RWPE2 (cell line): Measurements from ENCODE around the gene CDS2.
A peak's percentile ranks its signal among the peaks of the same experiment; 100 is the strongest.

Experiments
- ATAC-seq: fragments of 200-7000 bp; cut with Tn5 transposase; 3 replicates; pipeline ENCODE4 v1.9.1; 2021; ENCODE audit warnings: low read depth
- DNase-seq: peaks from one replicate; pipeline ENCODE4 v3.0.0-alpha.2; 2020; ENCODE audit warnings: low spot score
- H3K27ac ChIP-seq: fragments of 450-650 bp; 2 replicates; pipeline ENCODE4 v1.5.1; 2017; ENCODE audit warnings: mild to moderate bottlenecking; ENCODE audit not compliant: poor library complexity, severe bottlenecking
- H3K27me3 ChIP-seq: fragments of 250-450 bp; sonication (Bioruptor Pico); 2 replicates; pipeline ENCODE4 v1.5.1; 2021; ENCODE audit warnings: mild to moderate bottlenecking, moderate library complexity; ENCODE audit not compliant: insufficient read depth, poor library complexity, severe bottlenecking
- H3K36me3 ChIP-seq: fragments of 250-450 bp; sonication (Bioruptor Pico); 2 replicates; pipeline ENCODE4 v1.5.1; 2020; ENCODE audit warnings: low read depth, mild to moderate bottlenecking, moderate library complexity
- H3K4me1 ChIP-seq: fragments of 250-450 bp; sonication (Bioruptor Pico); 2 replicates; pipeline ENCODE4 v1.5.1; 2021; ENCODE audit warnings: mild to moderate bottlenecking, moderate library complexity; ENCODE audit not compliant: insufficient read depth, poor library complexity, severe bottlenecking
- H3K4me3 ChIP-seq: fragments of 250-450 bp; sonication (Bioruptor Pico); 2 replicates; pipeline ENCODE4 v1.5.1; 2021; ENCODE audit warnings: mild to moderate bottlenecking, moderate library complexity; ENCODE audit not compliant: severe bottlenecking
- H3K9me3 ChIP-seq: fragments of 250-450 bp; sonication (Bioruptor Pico); 2 replicates; pipeline ENCODE4 v1.5.1; 2021; ENCODE audit warnings: mild to moderate bottlenecking, moderate library complexity; ENCODE audit not compliant: severe bottlenecking
- TF ChIP-seq, protein P1 (sequence below): fragments of 450-650 bp; IDR thresholded peaks from one replicate; pipeline ENCODE4 v1.5.1; 2017; ENCODE audit warnings: mild to moderate bottlenecking, moderate library complexity; ENCODE audit not compliant: poor library complexity, severe bottlenecking

CDS2 gene

DNA sequence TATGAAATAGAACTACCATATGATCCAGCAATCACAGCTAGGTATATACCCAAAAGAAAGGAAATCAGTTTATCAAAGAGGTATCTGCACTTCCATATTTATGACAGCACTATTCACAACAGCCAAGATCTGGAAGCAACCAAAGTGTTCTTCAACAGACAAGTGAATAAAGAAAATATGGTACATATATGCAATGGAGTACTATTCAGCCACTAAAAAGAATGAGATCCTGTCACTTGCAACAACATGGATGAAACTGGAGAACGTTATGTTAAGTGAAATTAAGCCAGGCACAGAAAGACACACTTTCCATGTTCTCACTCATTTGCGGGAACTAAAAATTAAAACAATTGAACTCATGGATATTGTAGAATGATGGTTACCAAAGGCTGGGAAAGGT lies 22.3 kb upstream of the CDS2 start:
- H3K4me1 ChIP-seq, result no peaks in the 10 kb centered on the region
- no peak overlapping the region for H3K27ac ChIP-seq
- no peak for DNase-seq
- peaks cover 89% of the 10 kb centered on the region for H3K36me3 ChIP-seq
- no peaks in the 10 kb centered on the region for H3K27me3 ChIP-seq
- TF ChIP-seq, protein P1, sequence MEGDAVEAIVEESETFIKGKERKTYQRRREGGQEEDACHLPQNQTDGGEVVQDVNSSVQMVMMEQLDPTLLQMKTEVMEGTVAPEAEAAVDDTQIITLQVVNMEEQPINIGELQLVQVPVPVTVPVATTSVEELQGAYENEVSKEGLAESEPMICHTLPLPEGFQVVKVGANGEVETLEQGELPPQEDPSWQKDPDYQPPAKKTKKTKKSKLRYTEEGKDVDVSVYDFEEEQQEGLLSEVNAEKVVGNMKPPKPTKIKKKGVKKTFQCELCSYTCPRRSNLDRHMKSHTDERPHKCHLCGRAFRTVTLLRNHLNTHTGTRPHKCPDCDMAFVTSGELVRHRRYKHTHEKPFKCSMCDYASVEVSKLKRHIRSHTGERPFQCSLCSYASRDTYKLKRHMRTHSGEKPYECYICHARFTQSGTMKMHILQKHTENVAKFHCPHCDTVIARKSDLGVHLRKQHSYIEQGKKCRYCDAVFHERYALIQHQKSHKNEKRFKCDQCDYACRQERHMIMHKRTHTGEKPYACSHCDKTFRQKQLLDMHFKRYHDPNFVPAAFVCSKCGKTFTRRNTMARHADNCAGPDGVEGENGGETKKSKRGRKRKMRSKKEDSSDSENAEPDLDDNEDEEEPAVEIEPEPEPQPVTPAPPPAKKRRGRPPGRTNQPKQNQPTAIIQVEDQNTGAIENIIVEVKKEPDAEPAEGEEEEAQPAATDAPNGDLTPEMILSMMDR, result no peak
- H3K4me3 ChIP-seq, result no peak overlapping the region
- ATAC-seq, result no peak
- no peaks in the 10 kb centered on the region for H3K9me3 ChIP-seq

DNA sequence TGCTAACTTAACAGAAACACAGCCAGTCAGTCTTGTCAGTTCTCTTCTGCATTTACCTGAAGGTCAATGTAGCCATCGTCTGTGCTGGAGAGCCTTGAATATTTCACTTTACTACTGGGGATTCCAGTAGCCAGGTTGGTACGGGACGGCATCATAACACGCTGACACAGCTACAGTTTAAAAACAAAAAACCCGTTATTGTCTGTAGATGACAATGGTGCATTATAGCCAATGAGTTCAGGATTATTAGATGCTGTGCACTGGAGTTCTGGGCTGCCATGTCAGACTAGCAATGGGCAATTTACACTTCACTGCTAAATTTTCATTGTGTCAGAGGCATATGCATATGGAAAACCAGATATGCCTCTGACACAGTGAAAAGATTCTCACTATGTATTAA lies 17.5 kb upstream of the CDS2 start:
- TF ChIP-seq, protein P1, result no peak
- Histone ChIP-seq H3K4me1 (no peaks in the 10 kb centered on the region), H3K9me3 (no peaks in the 10 kb centered on the region), H3K27ac (no peak overlapping the region), H3K27me3 (no peaks in the 10 kb centered on the region), H3K36me3 (peaks cover 71% of the 10 kb centered on the region), H3K4me3 (no peak overlapping the region)
- DNase-seq (no peak), ATAC-seq (no peak)

DNA sequence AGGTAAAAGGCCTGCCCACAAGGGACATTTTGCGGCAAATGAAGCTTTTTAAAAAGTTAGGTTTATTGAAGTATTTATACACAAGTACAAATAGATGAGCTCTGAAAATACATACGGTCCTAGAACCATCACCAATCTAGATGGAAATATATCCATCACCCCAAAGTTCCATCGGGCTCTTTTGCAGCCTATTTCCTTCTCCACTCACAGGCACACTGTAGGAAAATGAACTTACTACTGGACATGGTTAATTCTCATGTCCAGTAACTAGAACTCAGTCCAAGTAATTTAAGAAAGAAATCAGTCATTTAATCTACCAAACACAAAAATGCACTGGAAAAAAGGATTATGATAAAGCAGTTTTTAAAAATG lies 13.2 kb upstream of the CDS2 start:
- DNase-seq (no peak), ATAC-seq (no peak)
- peaks cover 73% of the 10 kb centered on the region for H3K36me3 ChIP-seq
- TF ChIP-seq, protein P1, result no peak
- peak overlapping the region; percentile 74 for H3K27ac ChIP-seq
- no peaks in the 10 kb centered on the region for H3K9me3 ChIP-seq
- peak overlapping the region; percentile 71 for H3K4me3 ChIP-seq
- peaks cover 13% of the 10 kb centered on the region for H3K4me1 ChIP-seq
- H3K27me3 ChIP-seq, result no peaks in the 10 kb centered on the region

DNA sequence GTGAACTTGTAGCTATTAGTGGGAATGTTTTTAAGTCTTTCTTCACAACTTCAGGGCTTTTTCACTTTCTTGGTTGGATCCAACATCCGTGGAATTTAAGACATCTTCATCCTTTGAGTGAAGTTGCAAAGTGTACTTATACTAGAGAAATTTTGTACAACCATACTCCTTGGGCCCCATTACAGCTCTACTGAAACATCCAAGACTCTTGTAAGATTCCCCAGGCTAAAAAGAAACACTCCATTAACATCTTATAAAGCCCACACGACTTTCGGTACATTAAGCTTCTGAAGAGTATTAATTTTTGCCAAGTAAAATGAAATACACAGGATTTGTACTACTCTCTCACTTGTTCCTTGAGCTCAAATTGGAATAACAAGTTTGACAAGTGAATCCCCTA lies 12.4 kb upstream of the CDS2 start:
- H3K4me3 ChIP-seq, result no peak overlapping the region
- no peaks in the 10 kb centered on the region for H3K9me3 ChIP-seq
- H3K27ac ChIP-seq, result peak overlapping the region; percentile 74
- TF ChIP-seq, protein P1, result no peak
- H3K4me1 ChIP-seq, result peaks cover 13% of the 10 kb centered on the region
- no peak for DNase-seq
- H3K27me3 ChIP-seq, result no peaks in the 10 kb centered on the region
- ATAC-seq, result no peak
- peaks cover 70% of the 10 kb centered on the region for H3K36me3 ChIP-seq

DNA sequence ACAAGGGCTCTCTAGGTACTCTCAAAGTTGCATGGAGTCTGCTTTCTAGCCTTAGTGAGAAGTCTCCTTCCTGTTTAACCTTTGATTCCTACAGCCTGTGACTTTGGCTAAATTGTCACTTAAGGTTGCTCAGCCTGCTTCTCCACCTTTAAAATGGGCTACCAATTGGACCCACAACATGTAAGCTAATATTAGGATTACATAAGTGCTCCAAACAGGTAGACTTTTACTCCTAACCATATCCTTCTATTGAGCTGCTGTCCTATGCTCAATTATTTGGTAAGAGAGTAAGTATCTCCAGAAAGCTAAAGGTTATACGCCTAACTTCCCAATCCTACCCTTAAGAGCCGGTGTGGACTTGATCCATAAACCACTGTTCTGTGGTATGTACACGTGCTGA lies 9.9 kb upstream of the CDS2 start:
- H3K4me1 ChIP-seq, result peaks cover 13% of the 10 kb centered on the region
- TF ChIP-seq, protein P1, result no peak
- no peaks in the 10 kb centered on the region for H3K9me3 ChIP-seq
- no peaks in the 10 kb centered on the region for H3K27me3 ChIP-seq
- peaks cover 51% of the 10 kb centered on the region for H3K36me3 ChIP-seq
- DNase-seq (no peak), ATAC-seq (no peak)
- no peak overlapping the region for H3K4me3 ChIP-seq
- H3K27ac ChIP-seq, result peak overlapping the region; percentile 64
